DMS114 treated with DMSO at 0.1 percent for 48 hours (cell line): Measurements from ENCODE around the gene DNAI7.

Experiments used
- DNase-seq: peaks from one replicate; lab custom pipeline; 2025; ENCODE audit not compliant: unreplicated experiment; lab: John Stamatoyannopoulos, UW

Gene DNAI7

GRCh38 chr12:25186038-25186787 is 8.7 kb downstream of the DNAI7 start:
- no peak for DNase-seq

DNA sequence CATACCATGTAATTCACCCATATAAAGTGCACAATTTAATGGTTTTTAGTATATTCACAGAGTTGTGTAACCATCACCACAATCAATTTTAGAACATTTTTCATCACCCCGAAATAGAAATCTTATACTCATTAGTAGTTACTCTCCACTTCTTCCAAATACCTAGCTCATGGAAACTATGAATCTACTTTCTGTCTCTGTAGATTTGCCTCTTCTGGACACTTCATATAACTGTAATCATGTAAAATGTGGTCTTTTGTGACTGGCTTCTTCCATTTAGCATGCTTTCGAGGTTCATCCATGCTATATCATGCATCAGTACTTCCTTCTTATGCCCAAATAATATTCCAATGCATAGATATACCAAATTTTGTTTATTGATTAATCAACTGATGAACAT is 10.8 kb downstream of the DNAI7 start:
- DNase-seq, result no peak

GRCh38 chr12:25182765-25183164 is 12.2 kb downstream of the DNAI7 start:
- DNase-seq, result no peak

DNA sequence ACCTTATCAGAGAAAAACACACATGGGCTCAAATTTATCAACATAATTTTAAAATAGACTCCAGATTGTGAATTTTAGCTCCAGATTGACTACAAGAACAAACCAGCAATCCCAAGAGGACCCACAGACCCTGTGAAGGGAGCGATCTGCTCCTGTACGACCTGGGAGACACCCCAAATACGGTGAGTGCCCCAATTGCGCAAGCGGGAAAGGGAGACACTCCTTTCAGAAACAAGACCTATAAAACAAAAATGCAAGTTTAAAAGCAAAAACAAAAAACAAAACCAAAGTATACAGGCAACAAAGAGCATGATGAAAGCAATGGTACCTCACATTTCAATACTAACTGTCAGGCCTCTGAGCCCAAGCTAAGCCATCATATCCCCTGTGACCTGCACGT is 32.1 kb downstream of the DNAI7 start:
- DNase-seq, result no peak

GRCh38 chr12:25156061-25156460 is 38.9 kb downstream of the DNAI7 start:
- no peak for DNase-seq

GRCh38 chr12:25155022-25155576 is 39.9 kb downstream of the DNAI7 start:
- peak; percentile 17 for DNase-seq

DNA sequence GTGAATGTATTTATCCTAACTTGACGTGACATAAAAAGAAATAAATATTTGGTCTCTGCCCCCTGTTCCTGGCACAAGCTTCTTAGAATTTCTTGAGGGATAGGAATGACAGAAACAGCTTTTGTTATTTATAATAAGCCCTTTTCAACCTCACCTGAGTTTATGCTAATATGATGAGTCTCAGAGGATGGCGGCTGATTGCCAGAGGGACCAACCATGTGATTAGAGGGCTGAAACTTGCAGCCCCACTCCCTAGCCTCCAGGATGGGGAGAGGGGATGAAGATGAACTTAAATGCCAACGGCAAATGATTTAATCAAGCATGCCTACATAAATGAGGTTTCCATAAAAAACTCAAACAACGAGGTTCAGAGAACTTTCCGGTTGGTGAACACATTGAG is 42.9 kb downstream of the DNAI7 start:
- DNase-seq, result no peak

DNA sequence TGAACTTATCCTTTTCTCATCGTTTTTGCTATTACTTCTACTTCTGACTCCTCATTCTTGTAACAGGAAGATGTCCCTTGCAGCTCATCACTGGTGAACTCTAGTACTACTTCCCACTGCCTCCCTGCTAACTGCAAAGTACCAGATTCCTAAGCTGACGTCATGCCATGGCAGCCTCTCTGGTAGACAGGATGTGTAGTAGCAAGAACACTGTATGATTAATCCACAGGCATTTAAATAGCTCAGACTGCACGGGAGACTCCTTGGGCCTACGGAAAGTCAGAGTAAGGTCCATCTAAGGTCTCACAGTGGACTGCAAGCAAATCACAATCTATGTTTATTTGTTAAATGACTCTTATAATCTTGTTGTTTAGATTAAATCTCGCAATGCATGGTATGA is 43.5 kb downstream of the DNAI7 start:
- no peak for DNase-seq

DNA sequence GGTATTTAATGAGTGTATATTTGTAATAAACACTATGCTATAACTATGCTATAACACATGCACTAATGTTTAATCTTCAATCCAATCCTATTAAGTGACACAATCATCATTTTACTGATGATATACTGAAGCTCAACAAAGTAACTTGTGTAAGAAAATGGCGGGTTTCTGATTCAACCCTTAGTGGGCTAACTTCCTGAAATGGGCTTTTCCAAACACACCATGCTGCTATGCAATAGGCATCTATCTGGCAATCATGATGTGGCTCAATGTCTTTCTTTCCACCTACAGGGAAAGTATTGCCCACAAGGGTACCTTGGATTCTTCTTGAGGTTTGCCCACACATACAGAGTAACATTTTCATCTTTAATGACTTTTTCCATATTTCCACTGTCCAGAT is 48.3 kb downstream of the DNAI7 start:
- no peak for DNase-seq

GRCh38 chr12:25135531-25136154 is 59.3 kb downstream of the DNAI7 start:
- DNase-seq, result no peak

- DNase-seq, result no peak
Measured at GRCh38 chr12:25131270-25131669, 63.7 kb downstream of the DNAI7 start.

DNA sequence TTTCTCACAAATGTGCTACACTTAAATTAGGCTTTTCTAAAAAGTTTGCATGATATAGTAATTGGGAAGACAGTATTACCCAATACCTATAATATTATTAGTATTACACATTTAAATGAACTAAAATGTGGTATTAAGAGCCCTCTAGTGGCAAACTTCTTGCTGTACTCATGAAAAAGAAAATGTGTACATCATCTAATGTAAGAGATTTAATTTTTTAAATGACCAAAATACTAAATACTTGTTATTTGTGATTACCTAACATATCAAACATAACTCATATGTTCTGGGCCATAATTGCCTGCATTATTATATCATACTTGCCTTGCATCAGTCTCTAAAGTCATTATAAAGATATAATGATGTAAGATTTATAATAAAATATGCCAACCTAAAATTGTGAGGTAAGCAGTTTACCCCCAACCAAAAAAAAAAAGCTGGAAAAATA is 64.2 kb downstream of the DNAI7 start:
- DNase-seq, result peak; percentile 69

DNA sequence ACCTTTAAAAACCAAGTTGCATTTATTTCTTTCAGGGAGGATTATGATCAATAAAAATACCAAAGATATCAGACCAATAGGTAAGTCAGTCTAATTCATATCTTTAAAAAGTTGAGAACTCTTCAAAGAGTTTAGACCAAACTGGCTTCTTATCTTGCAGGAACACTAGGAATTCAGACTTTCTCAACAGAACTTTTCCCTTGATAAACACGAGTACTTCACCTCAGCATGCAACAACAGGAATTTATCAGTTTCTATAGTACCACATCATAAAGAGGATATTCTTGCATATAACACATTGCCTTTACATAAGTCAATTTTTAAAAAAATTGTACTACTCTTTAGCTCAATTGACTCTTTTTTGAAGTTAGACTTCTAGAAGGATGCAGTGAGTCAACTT is 68.2 kb downstream of the DNAI7 start:
- no peak for DNase-seq

- DNase-seq, result no peak
Measured at GRCh38 chr12:25126101-25126500, 68.9 kb downstream of the DNAI7 start.

DNA sequence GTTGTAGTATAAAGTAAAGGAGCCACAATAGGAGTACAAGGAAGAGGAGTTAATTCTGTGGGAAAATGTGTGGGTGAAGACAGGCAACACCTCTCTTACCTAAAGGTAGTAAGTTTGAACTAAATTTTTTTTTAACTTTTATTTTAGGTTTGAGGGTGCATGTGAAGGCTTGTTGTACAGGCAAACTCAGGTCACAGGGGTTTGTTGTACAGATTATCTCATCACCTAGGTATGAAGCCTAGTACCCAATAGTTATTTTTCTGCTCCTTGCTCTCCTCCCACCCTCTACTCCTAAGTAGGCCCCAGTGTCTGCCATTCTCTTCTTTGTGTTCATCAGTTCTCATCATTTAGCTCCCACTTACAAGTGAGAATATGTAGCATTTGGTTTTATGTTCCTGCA is 70.5 kb downstream of the DNAI7 start:
- DNase-seq, result no peak

GRCh38 chr12:25123126-25123525 is 71.8 kb downstream of the DNAI7 start:
- DNase-seq, result no peak

DNA sequence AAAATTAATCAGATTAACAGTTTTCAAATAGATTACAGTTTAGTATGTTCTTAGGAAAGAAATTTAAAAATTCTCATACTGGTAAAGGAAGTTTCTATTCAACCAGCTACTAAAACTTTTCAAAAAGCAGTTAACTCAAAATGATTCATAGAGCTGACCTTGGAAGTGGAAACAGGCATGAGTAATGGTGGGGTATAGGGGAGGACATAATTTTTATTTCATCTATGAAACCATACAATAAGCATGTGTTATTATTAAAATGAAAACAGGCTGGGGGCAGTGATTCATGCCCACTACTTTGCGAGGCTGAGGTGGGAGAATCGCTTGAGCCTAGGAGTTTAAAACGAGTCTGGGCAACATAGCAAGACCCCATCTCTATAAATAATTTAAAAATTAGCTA is 73.0 kb downstream of the DNAI7 start:
- no peak for DNase-seq

- no peak for DNase-seq
Measured at GRCh38 chr12:25121110-25121509, 73.8 kb downstream of the DNAI7 start.

DNA sequence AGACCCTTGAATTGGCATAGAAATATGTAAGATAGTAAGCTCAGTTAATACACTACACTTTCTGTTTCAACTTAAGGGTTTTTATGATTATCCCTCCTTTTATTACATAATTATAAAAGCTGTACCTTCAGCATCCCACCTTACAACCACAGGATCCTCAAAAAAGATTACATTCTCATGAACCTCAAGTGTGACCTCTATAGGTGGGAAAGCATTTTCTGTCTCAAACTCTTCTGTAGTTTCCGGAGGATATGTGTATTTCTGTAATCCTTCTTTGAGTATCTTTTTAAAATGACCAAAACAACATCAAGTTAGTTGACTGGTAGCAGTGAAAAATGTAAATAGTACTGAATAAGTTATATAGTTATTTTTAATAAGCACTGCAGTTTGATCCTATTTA is 75.9 kb downstream of the DNAI7 start:
- no peak for DNase-seq

GRCh38 chr12:25115677-25116076 is 79.3 kb downstream of the DNAI7 start:
- no peak for DNase-seq

DNA sequence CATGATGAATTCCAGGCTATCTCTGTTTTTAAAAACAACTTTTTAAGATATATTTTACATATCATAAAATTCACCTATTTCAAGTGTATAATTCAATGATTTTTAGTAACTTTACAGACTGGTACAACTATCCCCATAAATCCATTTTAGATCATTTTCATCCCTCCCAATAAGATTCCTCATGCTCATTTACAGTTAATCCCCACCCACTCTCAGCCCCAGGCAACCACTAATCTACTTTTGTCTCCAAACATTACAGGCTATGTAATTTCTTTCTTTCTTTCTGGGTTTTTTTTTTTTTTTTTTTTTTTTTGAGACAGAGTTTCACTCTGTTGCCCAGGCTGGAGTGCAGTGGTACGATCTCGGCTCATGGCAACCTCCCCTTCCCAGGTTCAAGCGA is 81.3 kb downstream of the DNAI7 start:
- no peak for DNase-seq

DNA sequence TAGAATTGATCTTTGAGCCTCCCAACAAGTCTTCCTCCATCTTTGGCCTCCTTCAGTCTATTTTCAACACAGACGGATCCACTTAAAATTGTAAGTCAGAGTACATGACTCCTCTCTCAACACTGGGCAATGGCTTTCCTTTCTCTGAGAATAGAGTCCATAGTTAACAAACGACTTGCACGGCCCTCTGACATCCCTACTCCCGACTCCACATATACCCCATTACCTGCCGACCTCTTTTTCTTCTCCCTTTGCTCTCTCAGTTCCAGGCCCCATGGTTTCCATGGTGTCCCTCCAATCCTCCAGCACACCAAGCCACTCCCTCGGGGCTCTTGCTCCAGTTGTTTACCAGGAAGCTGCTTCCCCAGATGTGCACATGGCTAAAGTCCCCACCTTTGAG is 84.7 kb downstream of the DNAI7 start:
- no peak for DNase-seq

- no peak for DNase-seq
Measured at GRCh38 chr12:25107920-25108319, 87.0 kb downstream of the DNAI7 start.
